PC-3 (cell line): ENCODE measurements around the gene IL25.

Source experiments
- CTCF ChIP-seq: fragments of 300-600 bp; sonication (generic); conservative IDR thresholded peaks from 2 replicates; pipeline ENCODE4 v1.5.1; 2017; ENCODE audit warnings: antibody characterized with exemption, low read depth, mild to moderate bottlenecking, low read length
- EZH2phosphoT487 ChIP-seq: fragments of 300-600 bp; sonication (generic); IDR thresholded peaks from 2 replicates; pipeline ENCODE4 v1.6.1; 2018; ENCODE audit warnings: mild to moderate bottlenecking, antibody characterized with exemption, low read length, borderline replicate concordance

DNA sequence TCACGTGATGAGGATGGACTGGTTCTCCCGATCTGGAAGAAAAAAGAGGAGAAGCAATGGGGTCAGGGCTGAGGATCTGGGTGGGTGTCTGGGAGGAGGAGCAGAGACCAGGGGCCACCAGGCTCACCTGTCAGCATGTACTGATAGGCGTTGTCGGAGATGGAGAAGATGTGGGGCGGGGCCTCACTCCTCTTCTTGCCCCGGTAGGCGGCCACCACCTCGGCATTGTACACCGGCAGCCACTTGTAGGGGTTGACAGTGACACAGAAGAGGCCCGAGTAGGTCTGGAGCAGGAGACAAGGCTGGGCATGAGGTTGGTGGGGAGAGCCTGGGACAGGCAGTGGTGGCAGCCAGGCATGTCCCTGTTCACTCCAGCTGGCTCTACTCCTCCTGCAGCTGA lies 32.5 kb downstream of the IL25 start:
- TF ChIP-seq CTCF = no peak
- no peak for TF ChIP-seq EZH2phosphoT487
